Gastrocnemius medialis (tissue), 4 donors: ENCODE measurements around the gene THSD7A.

Experiments
- POLR2A ChIP-seq, 2 donors: fragments of 450-650 bp; IDR thresholded peaks; one replicate each; pipeline ENCODE4 v1.6.1; 2017; ENCODE audit warnings: antibody characterized with exemption in 2 of 2, mild to moderate bottlenecking in 2 of 2, moderate library complexity in 2 of 2
- TF ChIP-seq, protein P1 (sequence below), 5 experiments: fragments of 450-650 bp in 3 of 5; fragments of 200-600 bp in 2 of 5; sonication (generic) in 2 of 5; IDR thresholded peaks in 4 of 5; conservative IDR thresholded peaks in 1 of 5; 1 replicate in 4 of 5; 2 replicates in 1 of 5; pipeline ENCODE4 v1.5.1; 2016 to 2019; ENCODE audit warnings: antibody characterized with exemption in 5 of 5, mild to moderate bottlenecking in 3 of 5, moderate library complexity in 3 of 5

DNA sequence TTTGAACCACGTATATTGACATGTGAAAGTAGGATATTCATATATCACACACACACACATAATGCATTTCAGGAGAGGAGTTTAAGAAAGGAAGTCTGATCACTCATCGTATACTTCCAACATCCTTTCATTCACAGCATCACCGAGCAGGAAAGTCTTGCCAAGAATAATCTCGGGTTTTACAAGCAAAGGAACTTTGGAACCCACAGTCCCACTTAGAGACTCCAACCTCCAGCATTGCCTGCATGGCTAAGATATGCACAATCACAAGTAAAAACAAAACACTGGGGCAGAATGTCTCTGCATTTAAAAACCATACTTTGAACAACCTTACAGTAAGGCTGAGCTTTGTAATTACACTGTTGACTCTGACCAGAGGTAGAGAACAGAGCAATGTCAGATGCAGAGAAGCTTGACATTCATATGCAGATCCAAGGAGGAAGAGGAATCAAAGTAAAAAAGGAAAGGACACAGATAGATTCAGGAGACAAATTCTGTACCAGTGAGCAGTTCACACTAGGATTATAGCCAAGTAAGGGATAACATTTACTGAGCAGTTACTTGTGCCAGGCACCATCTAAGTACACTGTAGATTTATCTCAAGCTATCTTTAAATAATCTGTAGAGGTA, 14.8 kb downstream of the THSD7A start:
- TF ChIP-seq, protein P1, sequence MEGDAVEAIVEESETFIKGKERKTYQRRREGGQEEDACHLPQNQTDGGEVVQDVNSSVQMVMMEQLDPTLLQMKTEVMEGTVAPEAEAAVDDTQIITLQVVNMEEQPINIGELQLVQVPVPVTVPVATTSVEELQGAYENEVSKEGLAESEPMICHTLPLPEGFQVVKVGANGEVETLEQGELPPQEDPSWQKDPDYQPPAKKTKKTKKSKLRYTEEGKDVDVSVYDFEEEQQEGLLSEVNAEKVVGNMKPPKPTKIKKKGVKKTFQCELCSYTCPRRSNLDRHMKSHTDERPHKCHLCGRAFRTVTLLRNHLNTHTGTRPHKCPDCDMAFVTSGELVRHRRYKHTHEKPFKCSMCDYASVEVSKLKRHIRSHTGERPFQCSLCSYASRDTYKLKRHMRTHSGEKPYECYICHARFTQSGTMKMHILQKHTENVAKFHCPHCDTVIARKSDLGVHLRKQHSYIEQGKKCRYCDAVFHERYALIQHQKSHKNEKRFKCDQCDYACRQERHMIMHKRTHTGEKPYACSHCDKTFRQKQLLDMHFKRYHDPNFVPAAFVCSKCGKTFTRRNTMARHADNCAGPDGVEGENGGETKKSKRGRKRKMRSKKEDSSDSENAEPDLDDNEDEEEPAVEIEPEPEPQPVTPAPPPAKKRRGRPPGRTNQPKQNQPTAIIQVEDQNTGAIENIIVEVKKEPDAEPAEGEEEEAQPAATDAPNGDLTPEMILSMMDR (IDR thresholded peaks at IDR 0.05 in 4 of 5, conservative IDR thresholded peaks at IDR 0.05 in 1 of 5): no peak
- no peak for TF ChIP-seq POLR2A (IDR thresholded peaks at IDR 0.05)
